B cell (primary cell): ENCODE data around the gene FBXO28. TPM values are rescaled to one million over a fixed set of nuclear protein-coding genes. Genes with fewer than 3 reads are reported as not detected.

Source experiments
- ATAC-seq: fragments of 200-7000 bp; cut with Tn5 transposase; one replicate; pipeline ENCODE4 v1.10.0; 2021; ENCODE audit warnings: low read depth, mild to moderate bottlenecking, moderate number of reproducible peaks, moderate library complexity
- CTCF ChIA-PET: fragments of 350-600 bp; sonication (Branson Sonifier 250); formaldehyde crosslinking; loops from one replicate; lab custom pipeline; 2021; ENCODE audit warnings: antibody characterized with exemption, inconsistent platforms; lab: Charles Lee
- POLR2A ChIA-PET: fragments of 350-600 bp; sonication (Branson Sonifier 250); formaldehyde crosslinking; loops from one replicate; lab custom pipeline; 2021; ENCODE audit warnings: antibody characterized with exemption; lab: Charles Lee
- DNase-seq: peaks from one replicate; pipeline ENCODE4 v3.0.0; 2013
- H2AFZ ChIP-seq: 2 replicates; pipeline ENCODE4 v1.6.1; 2012; ENCODE audit warnings: mild to moderate bottlenecking, low read depth, low read length; ENCODE audit not compliant: insufficient read depth, poor library complexity, severe bottlenecking
- H3K27ac ChIP-seq, 2 donors: 1 replicate in 1 of 2; 2 replicates in 1 of 2; pipeline ENCODE4 v1.5.1; 2012 to 2013; ENCODE audit warnings: low read length in 2 of 2, mild to moderate bottlenecking in 2 of 2, moderate library complexity in 1 of 2
- H3K27me3 ChIP-seq, 4 experiments: fragments of 200-600 bp in 1 of 4; sonication (generic) in 1 of 4; replicated peaks in 1 of 4; 1 replicate in 2 of 4; 2 replicates in 2 of 4; pipeline versions ENCODE4 v1.6.1 to v1.7.0; 2013 to 2016; ENCODE audit warnings: low read length in 3 of 4, mild to moderate bottlenecking in 2 of 4, mixed read lengths in 1 of 4, moderate library complexity in 1 of 4; ENCODE audit not compliant: insufficient read depth in 4 of 4, control insufficient read depth in 3 of 4; ENCODE audit errors: control extremely low read depth in 1 of 4
- H3K36me3 ChIP-seq, 2 experiments: replicated peaks in 1 of 2; 1 replicate in 1 of 2; 2 replicates in 1 of 2; pipeline versions ENCODE4 v1.6.1 to v1.7.1; 2013; ENCODE audit warnings: low read length in 1 of 2; ENCODE audit not compliant: insufficient read depth in 2 of 2, control insufficient read depth in 1 of 2; ENCODE audit errors: control extremely low read depth in 1 of 2, extremely low read depth in 1 of 2
- H3K4me1 ChIP-seq, 2 donors: fragments of 200-600 bp in 1 of 2; sonication (generic) in 1 of 2; 1 replicate in 1 of 2; 2 replicates in 1 of 2; pipeline versions ENCODE4 v1.5.1 to v1.6.1; 2013 to 2017; ENCODE audit warnings: low read length in 2 of 2; ENCODE audit not compliant: control insufficient read depth in 2 of 2, insufficient read depth in 2 of 2
- H3K4me2 ChIP-seq: replicated peaks from 2 replicates; pipeline ENCODE3; 2012; ENCODE audit warnings: mild to moderate bottlenecking, low read depth, low read length; ENCODE audit not compliant: poor library complexity, severe bottlenecking
- H3K4me3 ChIP-seq, 5 experiments: fragments of 200-600 bp in 1 of 5; sonication (generic) in 1 of 5; 1 replicate in 3 of 5; 2 replicates in 2 of 5; pipeline versions ENCODE4 v1.5.1 to v1.7.0; 2011 to 2016; ENCODE audit warnings: low read length in 4 of 5, mild to moderate bottlenecking in 4 of 5, low read depth in 2 of 5, control low read depth in 1 of 5, moderate library complexity in 1 of 5; ENCODE audit not compliant: insufficient read depth in 1 of 5; ENCODE audit errors: control extremely low read depth in 1 of 5, extremely low read depth in 1 of 5
- H3K79me2 ChIP-seq: fragments of 200-600 bp; sonication (generic); one replicate; pipeline ENCODE4 v1.6.0; 2016; ENCODE audit warnings: low read length; ENCODE audit not compliant: control insufficient read depth, insufficient read depth
- H3K9ac ChIP-seq: fragments of 200-600 bp; sonication (generic); 2 replicates; pipeline ENCODE4 v1.6.1; 2017; ENCODE audit warnings: mild to moderate bottlenecking, low read length, moderate library complexity
- H3K9me3 ChIP-seq, 3 donors: one replicate each; pipeline versions ENCODE4 v1.6.1 to v1.7.1; 2013; ENCODE audit warnings: low read length in 2 of 3; ENCODE audit not compliant: control insufficient read depth in 2 of 3, insufficient read depth in 1 of 3; ENCODE audit errors: control extremely low read depth in 1 of 3
- H4K20me1 ChIP-seq: 2 replicates; pipeline ENCODE4 v1.6.0; 2012; ENCODE audit warnings: mild to moderate bottlenecking, low read length; ENCODE audit not compliant: insufficient read depth, control insufficient read depth, poor library complexity, severe bottlenecking
- H3K27ac Mint-ChIP-seq: one replicate; pipeline ENCODE4 v1.8.0; 2021; ENCODE audit warnings: mixed read lengths
- H3K27me3 Mint-ChIP-seq: one replicate; pipeline ENCODE4 v1.8.0; 2021; ENCODE audit warnings: mixed read lengths
- H3K4me1 Mint-ChIP-seq: one replicate; pipeline ENCODE4 v1.8.0; 2021; ENCODE audit warnings: mixed read lengths
- H3K4me3 Mint-ChIP-seq: one replicate; pipeline ENCODE4 v1.8.0; 2021; ENCODE audit warnings: mixed read lengths
- H3K9me3 Mint-ChIP-seq: one replicate; pipeline ENCODE4 v1.8.0; 2022; ENCODE audit warnings: mixed read lengths; ENCODE audit not compliant: insufficient read depth
- CTCF ChIP-seq: fragments of 200-600 bp; IDR thresholded peaks from one replicate; pipeline ENCODE4 v1.8.0; 2022; ENCODE audit warnings: antibody characterized with exemption, mild to moderate bottlenecking
- EZH2 ChIP-seq: IDR thresholded peaks from 2 replicates; pipeline ENCODE4 v1.6.1; 2012; ENCODE audit warnings: borderline replicate concordance, low read depth, mild to moderate bottlenecking, moderate library complexity, low read length; ENCODE audit not compliant: insufficient read depth, poor library complexity, severe bottlenecking
- WGBS: methylation state at CpG from one replicate; pipeline ENCODE4 v1.1.5; 2013; ENCODE audit warnings: missing lambda C conversion rate; ENCODE audit not compliant: insufficient coverage; 5-methylcytosine and 5-hydroxymethylcytosine counted together
- intact Hi-C: fragments of 100-400 bp; cut with micrococcal nuclease; formaldehyde crosslinking; loops from one replicate; pipeline ENCODE4 v1.10.0; 2022
- polyA plus RNA-seq: library from polyadenylated mRNA; depleted of rRNA; stranded (reverse); fragments of >200 nt; gene quantifications from 2 replicates; pipeline ENCODE4 v1.2.3, GENCODE V29; 2012
- total RNA-seq, 2 donors: library from RNA; stranded (reverse); fragments of 120-200 nt in 1 of 2; gene quantifications; 1 replicate in 1 of 2; 2 replicates in 1 of 2; pipeline versions ENCODE4 v1.2.3 to v1.2.4, GENCODE V29; 2013 to 2022

The FBXO28 gene
- total and polyA plus RNA-seq, 2 donors (not counting 1 experiment from before 2014, with no cell fraction given), result 17.5 to 39.7 TPM

DNA sequence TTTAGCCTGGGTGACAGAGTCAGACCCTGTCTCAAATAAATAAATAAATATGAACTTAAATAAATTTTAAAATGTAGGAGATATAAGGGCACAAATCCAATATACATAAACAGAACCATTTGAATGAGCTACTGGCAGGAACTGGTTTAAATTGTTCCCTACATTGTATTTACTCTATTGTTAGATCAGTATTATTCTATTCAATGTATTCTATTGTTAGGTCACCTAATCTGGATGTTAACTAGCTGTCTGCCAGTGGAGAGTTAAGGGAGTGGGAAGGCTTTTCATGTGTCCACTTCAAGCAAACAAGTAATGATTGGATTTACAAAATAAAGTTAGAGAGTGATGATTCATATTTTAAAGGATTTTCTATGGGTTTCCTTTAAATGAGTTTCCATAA, 4.9 kb upstream of the FBXO28 start:
- Mint-ChIP-seq H3K9me3 (no peaks in the 10 kb centered on the region), H3K27me3 (peaks cover 17% of the 10 kb centered on the region), H3K4me3 (no peak overlapping the region), H3K4me1 (peaks cover 11% of the 10 kb centered on the region), H3K27ac (no peak overlapping the region)
- intact Hi-C loops, result no loop called here
- Histone ChIP-seq H3K9me3 (peaks cover 0 to 4% (median 0%) of the 10 kb centered on the region in 3 donors), H3K9ac (no peak overlapping the region), H3K27ac (no peak overlapping the region), H4K20me1 (no peaks in the 10 kb centered on the region), H3K4me3 (no peak overlapping the region), H3K4me2 (no peak overlapping the region), H3K79me2 (peaks cover 4% of the 10 kb centered on the region), H3K4me1 (peaks cover 3 to 6% of the 10 kb centered on the region in 2 donors), H3K27me3 (peaks cover 0 to 7% (median 0%) of the 10 kb centered on the region in 4 experiments), H3K36me3 (no peaks in the 10 kb centered on the region), H2AFZ (no peak overlapping the region)
- no peak for ATAC-seq
- ChIA-PET CTCF (interaction anchor here (1.1 kb wide), 1 partner anchor 348 kb away, joined by 3 read pairs; no protein-coding TSS in a partner anchor), POLR2A (no interaction called here)
- DNase-seq, result no peak
- no peak for TF ChIP-seq CTCF
- TF ChIP-seq EZH2, result no peak

- Histone ChIP-seq H3K4me3 (no peak overlapping the region), H2AFZ (no peak overlapping the region), H3K4me2 (no peak overlapping the region), H3K27me3 (peaks cover 0 to 7% (median 0%) of the 10 kb centered on the region in 4 experiments), H3K27ac (no peak overlapping the region), H4K20me1 (no peaks in the 10 kb centered on the region), H3K9me3 (peaks cover 0 to 4% (median 0%) of the 10 kb centered on the region in 3 donors), H3K79me2 (peaks cover 4% of the 10 kb centered on the region), H3K4me1 (peaks cover 9 to 10% of the 10 kb centered on the region in 2 donors), H3K36me3 (no peaks in the 10 kb centered on the region), H3K9ac (no peak overlapping the region)
- no peak overlapping the region for H3K27ac Mint-ChIP-seq
- no peaks in the 10 kb centered on the region for H3K9me3 Mint-ChIP-seq
- intact Hi-C loops, result loop anchor here (5.0 kb wide), 1 partner anchor 263 kb away; the partner anchor contains the start of gene TP53BP2
- no CpG with 5 or more reads among the region's 1 CpG for WGBS
- H3K4me1 Mint-ChIP-seq, result peaks cover 16% of the 10 kb centered on the region
- DNase-seq, result no peak
- H3K27me3 Mint-ChIP-seq, result peaks cover 16% of the 10 kb centered on the region
- CTCF ChIA-PET, result interaction anchor here (1.1 kb wide), 1 partner anchor 347 kb away, joined by 3 read pairs; no protein-coding TSS in a partner anchor
- no peak overlapping the region for H3K4me3 Mint-ChIP-seq
- no peak for ATAC-seq
- POLR2A ChIA-PET, result no interaction called here
- TF ChIP-seq EZH2 (no peak), CTCF (no peak)
Observed at GRCh38 chr1:224109981-224110380, 3.9 kb upstream of the FBXO28 start.
